Adipocyte (in vitro differentiated cells): ENCODE measurements around the gene ACTN4.
"Not testable (repeated sequence)": the region's sequence is repeated elsewhere in the genome, so short reads cannot be mapped to it uniquely, and the experiment has no call there.

ENCODE experiments used
- DNase-seq: peaks from one replicate; pipeline ENCODE4 v3.0.0-alpha.2; 2015; ENCODE audit warnings: low read depth
- H3K27me3 ChIP-seq: replicated peaks from 2 replicates; pipeline ENCODE4 v1.7.0; 2013; ENCODE audit warnings: mild to moderate bottlenecking, low read length, moderate library complexity; ENCODE audit not compliant: control insufficient read depth, insufficient read depth
- H3K36me3 ChIP-seq: 2 replicates; pipeline ENCODE4 v1.7.0; 2013; ENCODE audit warnings: low read length, mild to moderate bottlenecking, moderate library complexity; ENCODE audit not compliant: control insufficient read depth, insufficient read depth, severe bottlenecking
- H3K4me1 ChIP-seq: 2 replicates; pipeline ENCODE4 v1.7.0; 2013; ENCODE audit warnings: mild to moderate bottlenecking, low read length, moderate library complexity; ENCODE audit not compliant: control insufficient read depth, insufficient read depth
- H3K4me3 ChIP-seq: 2 replicates; pipeline ENCODE4 v1.7.0; 2013; ENCODE audit warnings: mild to moderate bottlenecking, low read length, moderate library complexity
- H3K9ac ChIP-seq: 2 replicates; pipeline ENCODE4 v1.7.0; 2013; ENCODE audit warnings: mild to moderate bottlenecking, low read length, moderate library complexity
- H3K9me3 ChIP-seq: 2 replicates; pipeline ENCODE4 v1.7.0; 2013; ENCODE audit warnings: mild to moderate bottlenecking, low read length, moderate library complexity; ENCODE audit not compliant: control insufficient read depth

The ACTN4 gene

DNA sequence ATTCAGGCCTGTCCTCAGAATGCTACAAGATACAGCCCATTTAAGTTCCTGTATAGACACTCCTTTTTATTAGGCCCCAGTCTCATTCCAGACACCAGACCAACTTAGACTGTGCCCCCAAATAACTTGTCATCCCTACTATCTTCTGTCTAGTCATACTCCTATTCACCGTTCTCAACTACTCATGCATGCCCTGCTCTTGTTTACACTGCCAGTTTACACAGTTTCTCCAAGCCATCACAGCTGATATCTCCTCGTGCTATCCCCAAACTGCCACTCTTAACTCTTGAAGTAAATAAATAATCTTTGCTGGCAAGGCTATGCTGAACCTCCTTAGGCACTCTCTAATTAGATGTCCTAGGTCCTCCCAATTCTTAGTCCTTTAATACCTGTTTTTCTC lies 106.7 kb downstream of the ACTN4 start:
- not testable (repeated sequence) for H3K9me3 ChIP-seq, DNase-seq, H3K27me3 ChIP-seq, H3K36me3 ChIP-seq, H3K4me3 ChIP-seq, H3K4me1 ChIP-seq, H3K9ac ChIP-seq

DNA sequence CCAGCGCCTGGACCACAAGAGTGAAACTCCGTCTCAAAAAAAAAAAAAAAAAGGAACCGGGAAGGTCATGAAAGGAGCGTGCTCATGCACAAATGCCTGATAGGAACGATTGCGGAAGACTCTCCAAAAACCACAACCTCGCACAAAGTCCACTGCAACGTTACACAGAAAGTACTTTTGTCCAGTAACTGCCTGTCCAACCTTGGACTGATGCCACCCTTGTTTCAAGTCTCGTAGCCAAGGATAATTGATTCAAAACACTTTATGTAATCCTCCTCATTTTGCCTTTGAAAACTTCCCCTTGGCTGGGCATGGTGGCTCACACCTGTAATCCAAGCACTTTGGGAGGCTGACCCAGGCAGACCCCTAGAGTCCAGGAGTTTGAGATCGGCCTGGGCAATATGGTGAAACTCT lies 112.1 kb downstream of the ACTN4 start:
- H3K27me3 ChIP-seq: no peaks in the 10 kb centered on the region
- no peaks in the 10 kb centered on the region for H3K36me3 ChIP-seq
- H3K4me3 ChIP-seq: no peak overlapping the region
- no peak for DNase-seq
- no peaks in the 10 kb centered on the region for H3K4me1 ChIP-seq
- peaks cover 4% of the 10 kb centered on the region for H3K9me3 ChIP-seq
- H3K9ac ChIP-seq: no peak overlapping the region

DNA sequence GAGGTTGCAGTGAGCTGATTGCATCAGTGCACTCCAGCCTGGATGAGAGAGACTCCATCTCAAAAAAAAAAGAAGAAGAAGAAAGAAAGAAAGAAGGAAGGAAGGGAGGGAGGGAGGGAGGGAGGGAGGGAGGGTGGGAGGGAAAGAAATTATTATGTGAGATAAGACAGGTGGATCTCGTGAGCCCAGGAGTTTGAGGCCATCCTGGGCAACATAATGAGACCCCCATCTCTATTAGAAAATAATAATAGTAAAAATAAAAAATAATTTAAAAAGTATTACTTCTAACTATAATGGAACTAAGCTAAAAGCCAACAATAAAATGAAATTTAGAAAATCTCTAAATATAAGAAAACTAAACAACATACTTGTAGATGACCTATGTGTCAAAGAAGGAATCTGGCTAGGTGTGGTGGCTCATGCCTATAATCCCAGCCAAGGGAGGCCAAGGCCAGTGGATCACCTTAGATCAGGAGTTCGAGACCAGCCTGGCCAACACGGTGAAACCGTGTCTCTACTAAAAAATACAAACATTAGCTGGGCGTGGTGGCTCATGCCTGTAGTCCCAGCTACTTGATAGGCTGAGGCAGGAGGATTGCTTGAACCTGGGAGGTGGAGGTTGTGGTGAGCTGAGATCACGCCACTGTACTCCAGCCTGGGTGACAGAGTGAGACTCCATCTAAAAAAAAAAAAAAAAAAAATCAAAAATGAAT lies 113.5 kb downstream of the ACTN4 start:
- DNase-seq, H3K9ac ChIP-seq, H3K4me3 ChIP-seq, H3K4me1 ChIP-seq, H3K27me3 ChIP-seq, H3K36me3 ChIP-seq, H3K9me3 ChIP-seq: not testable (repeated sequence)

DNA sequence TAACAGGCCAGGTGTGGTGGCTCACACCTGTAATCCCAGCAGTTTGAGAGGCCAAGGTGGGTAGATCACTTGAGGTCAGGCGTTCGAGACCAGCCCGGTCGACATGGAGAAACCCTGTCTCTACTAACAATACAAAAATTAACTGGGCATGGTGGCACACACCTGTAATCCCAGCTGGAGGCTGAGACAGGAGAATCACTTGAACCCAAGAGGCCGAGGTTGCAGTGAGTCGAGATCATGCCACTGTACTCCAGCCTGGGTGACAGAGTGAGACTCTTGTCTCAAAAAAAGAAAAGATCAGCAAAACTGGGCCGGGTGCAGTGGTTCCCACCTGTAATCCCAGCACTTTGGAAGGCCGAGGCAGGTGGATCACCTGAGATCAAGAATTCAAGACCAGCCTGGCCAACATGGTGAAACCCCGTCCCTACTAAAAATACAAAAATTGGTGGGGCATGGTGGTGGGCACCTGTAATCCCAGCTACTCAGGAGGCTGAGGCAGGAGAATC lies 114.5 kb downstream of the ACTN4 start:
- H3K36me3 ChIP-seq, H3K9me3 ChIP-seq, DNase-seq, H3K4me1 ChIP-seq, H3K4me3 ChIP-seq, H3K27me3 ChIP-seq, H3K9ac ChIP-seq: not testable (repeated sequence)

DNA sequence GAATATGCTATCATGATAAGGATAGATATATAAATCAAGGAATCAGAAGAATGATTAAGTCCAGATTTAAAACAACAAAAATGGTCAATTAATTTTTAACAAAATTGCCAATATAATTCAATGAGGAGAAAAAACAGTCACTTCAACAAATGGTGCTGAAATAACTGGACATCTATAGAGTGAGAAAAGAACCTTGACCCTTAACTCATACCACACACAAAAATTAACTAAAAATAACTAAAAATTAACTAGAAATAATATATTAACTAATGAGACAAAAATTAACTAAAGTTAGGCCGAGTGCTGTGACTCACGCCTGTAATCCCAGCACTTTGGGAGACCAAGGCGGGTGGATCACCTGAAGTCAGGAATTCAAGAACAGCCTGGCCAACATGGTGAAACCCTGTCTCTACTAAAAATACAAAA lies 116.4 kb downstream of the ACTN4 start:
- no peak overlapping the region for H3K4me3 ChIP-seq
- H3K9ac ChIP-seq: no peak overlapping the region
- no peaks in the 10 kb centered on the region for H3K4me1 ChIP-seq
- no peaks in the 10 kb centered on the region for H3K36me3 ChIP-seq
- H3K27me3 ChIP-seq: no peaks in the 10 kb centered on the region
- no peak for DNase-seq
- no peaks in the 10 kb centered on the region for H3K9me3 ChIP-seq

DNA sequence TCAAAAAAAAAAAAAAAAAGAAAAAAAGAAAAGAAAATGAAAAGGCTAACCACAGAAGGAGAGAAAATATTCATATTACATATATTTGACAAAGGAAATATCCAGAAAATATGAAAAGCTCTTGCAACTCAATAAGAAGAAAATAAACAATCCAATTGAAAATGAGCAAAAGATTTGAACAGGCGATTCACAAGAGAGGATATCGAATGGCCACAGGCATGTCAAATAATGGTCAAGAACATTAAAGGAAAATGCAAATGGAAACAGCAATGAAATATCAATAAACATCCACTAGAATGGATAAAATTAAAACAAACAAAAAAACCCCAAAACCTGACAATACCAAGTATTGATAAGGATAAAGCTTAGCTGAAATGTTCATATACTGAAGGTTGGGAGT lies 117.8 kb downstream of the ACTN4 start:
- DNase-seq: no peak
- Histone ChIP-seq H3K9me3 (no peaks in the 10 kb centered on the region), H3K4me1 (no peaks in the 10 kb centered on the region), H3K36me3 (no peaks in the 10 kb centered on the region), H3K9ac (no peak overlapping the region), H3K4me3 (no peak overlapping the region), H3K27me3 (no peaks in the 10 kb centered on the region)

DNA sequence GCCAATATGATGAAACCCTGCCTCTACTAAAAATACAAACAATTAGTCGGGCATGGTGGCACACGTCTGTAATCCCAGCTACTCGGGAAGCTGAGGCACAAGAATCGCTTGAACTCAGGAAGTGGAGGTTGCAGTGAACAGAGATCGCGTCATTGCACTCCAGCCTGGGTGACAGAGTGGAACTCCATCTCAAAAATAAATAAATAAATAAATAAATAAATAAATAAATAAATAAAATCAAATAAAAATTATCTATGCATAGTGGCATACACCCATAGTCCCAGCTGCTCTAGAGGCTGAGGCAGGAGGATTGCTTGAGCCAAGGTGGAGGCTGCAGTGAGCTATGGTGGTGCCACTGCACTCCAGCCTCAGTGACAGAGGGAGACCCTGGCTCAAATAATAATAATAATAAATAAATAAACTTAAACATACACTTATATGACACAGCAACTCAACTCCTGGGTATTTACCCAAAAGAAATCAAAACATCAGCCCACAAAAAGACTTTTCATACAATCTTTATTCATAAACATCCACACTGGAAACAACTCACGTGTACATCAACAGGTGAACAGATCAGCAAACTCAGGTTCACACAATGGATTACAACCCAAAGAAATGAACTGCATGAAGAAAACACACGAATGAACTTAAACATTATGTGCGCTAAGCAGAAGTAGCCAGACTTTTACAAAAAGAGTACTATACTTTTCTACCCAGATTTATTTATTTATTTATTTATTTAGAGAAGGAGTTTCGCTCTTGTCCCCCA lies 119.0 kb downstream of the ACTN4 start:
- Histone ChIP-seq H3K4me3 (no peak overlapping the region), H3K9ac (no peak overlapping the region), H3K9me3 (no peaks in the 10 kb centered on the region), H3K4me1 (no peaks in the 10 kb centered on the region), H3K36me3 (no peaks in the 10 kb centered on the region), H3K27me3 (no peaks in the 10 kb centered on the region)
- DNase-seq: no peak

DNA sequence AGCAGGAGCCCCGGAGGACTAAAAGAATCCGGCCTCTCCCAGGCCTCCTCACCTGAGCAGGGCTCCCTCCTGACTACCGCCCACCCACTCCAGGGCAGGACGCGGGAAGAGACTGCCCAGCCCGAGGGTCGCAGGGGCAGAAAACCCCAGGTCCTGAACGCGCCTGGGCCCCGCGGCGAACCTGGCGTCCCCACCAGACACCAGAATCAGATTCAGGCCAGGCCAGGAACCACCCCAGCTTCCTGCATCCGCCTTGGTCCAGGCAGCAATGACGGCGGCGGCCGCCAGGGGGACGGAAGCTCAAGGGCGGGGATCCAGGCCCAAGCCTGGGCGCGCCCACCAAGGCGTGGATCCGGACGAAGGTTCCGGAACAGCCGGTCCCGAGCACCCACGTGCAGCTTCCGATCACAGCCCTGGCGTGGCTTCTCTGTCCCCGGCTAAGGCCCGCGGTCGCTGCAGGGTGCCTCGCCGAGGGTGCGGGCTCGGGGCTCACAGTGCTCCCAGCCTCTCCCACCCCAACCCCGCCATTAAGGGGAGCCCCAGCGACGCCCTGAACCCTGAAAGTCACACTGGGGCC lies 122.3 kb downstream of the ACTN4 start:
- DNase-seq: peak; percentile 77
- H3K9me3 ChIP-seq: no peaks in the 10 kb centered on the region
- H3K9ac ChIP-seq: peak overlapping the region; percentile 63
- no peaks in the 10 kb centered on the region for H3K4me1 ChIP-seq
- no peaks in the 10 kb centered on the region for H3K27me3 ChIP-seq
- no peak overlapping the region for H3K4me3 ChIP-seq
- H3K36me3 ChIP-seq: no peaks in the 10 kb centered on the region

DNA sequence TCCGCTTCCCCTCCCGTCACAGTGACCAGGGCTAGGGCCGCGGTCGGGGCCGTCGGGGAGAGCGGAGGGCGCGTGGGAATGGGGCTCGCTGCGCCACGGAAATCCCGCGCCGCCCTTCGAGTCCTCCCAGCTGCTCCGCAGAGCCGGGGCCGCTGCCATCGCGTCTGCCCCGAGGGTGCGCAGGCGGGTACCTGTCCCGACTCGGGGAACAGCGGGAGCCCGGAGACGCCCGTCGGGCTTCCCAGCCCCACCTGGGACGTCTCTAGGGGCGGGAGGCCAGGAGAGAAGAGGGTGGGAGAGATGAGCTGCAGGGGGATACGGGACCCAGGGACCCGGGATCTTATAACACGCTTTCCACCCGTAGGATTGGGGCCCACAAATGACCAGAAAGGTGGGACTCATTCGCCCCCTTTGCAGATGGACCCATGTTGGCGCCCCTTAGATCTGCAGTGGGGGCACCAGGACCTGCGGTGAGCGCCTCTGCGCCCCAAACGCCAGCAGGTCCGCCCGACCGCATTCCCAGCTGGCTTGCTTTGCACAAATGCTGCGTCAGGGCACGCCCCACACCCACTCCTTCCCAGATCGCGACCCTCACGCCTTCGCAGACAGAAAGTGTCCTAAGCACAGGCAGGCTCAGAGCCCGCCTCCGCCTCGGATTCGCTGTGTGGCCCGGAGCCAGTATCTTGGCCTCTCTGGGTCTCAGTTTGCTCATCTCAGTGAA lies 122.9 kb downstream of the ACTN4 start:
- not testable (repeated sequence) for H3K4me1 ChIP-seq, H3K36me3 ChIP-seq, H3K9me3 ChIP-seq, DNase-seq, H3K9ac ChIP-seq, H3K4me3 ChIP-seq, H3K27me3 ChIP-seq

DNA sequence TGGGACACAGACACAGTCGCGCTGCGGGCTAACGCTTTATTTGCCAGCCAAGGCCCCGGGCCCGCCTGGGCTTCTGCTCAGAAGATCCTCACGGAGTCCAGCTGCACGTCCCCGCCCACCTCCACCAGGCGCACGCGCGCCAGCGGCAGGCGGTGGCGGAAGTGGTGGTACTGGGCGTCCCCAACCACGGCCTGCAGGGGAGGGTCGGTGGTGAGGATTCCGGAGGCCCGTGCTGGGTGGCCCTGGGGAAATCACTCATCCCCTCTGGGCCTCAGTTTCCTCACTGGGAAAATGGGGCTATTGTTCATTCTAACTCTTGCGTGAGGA lies 123.5 kb downstream of the ACTN4 start:
- not testable (repeated sequence) for H3K4me3 ChIP-seq, H3K4me1 ChIP-seq, DNase-seq

DNA sequence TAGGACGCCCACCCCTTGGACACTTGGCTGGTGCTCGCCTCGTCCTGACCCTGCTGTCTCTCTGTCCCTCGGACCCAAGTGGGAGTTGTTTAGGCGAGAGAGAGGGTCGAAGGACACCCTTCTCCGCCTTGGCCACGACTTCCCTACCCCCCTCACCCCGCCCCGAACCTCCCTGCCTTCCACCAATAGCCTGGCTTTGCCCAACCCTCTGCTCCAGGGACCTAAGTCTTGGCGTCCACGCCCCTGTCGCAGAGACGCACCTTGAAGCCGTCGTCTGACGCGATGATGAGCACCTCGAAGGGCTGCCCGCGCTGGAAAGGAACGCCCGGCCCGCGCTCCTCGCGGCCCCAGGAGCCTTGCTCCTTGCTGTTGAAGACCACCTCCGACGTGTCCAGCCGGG lies 124.1 kb downstream of the ACTN4 start:
- not testable (repeated sequence) for H3K9me3 ChIP-seq, DNase-seq, H3K4me3 ChIP-seq, H3K4me1 ChIP-seq, H3K27me3 ChIP-seq, H3K36me3 ChIP-seq, H3K9ac ChIP-seq

More for the DNA sequence above, 123.5 kb downstream of the ACTN4 start:
- not testable (repeated sequence) for H3K9me3 ChIP-seq, H3K27me3 ChIP-seq, H3K9ac ChIP-seq, H3K36me3 ChIP-seq
